Measurements from ENCODE around the gene TLR5.

Gene TLR5

GRCh38 chr1:223137455-223138085 lies 5.5 kb downstream of the TLR5 start:
- no peaks in the 10 kb centered on the region for H3F3A ChIP-seq (ENCODE audit: insufficient read depth, low read length)
- no peak overlapping the region for H2AFZ ChIP-seq (ENCODE audit: low read length)
- H3K4me3 ChIP-seq (ENCODE audit: low read depth, low read length, poor library complexity, severe bottlenecking) = no peak overlapping the region
- no peak overlapping the region for H3K9ac ChIP-seq (ENCODE audit: low read length)
- no peak overlapping the region for H3K4me2 ChIP-seq (ENCODE audit: low read length)
- TF ChIP-seq EZH2 (IDR thresholded peaks at IDR 0.05; ENCODE audit: borderline replicate concordance, low read length) = no peak
- TF ChIP-seq CTCF (IDR thresholded peaks at IDR 0.05; ENCODE audit: low read length) = no peak
- no peaks in the 10 kb centered on the region for H3K4me1 ChIP-seq (ENCODE audit: insufficient read depth, low read length, severe bottlenecking)
- H3K9me2 ChIP-seq (ENCODE audit: low read depth, low read length) = no peaks in the 10 kb centered on the region
- H3K27me3 ChIP-seq (ENCODE audit: insufficient read depth, low read length) = peaks cover 10% of the 10 kb centered on the region
- H3K79me2 ChIP-seq (ENCODE audit: insufficient read depth, low read length) = no peaks in the 10 kb centered on the region
- no peak overlapping the region for H3K27ac ChIP-seq (ENCODE audit: low read depth, low read length, poor library complexity, severe bottlenecking)
- H3K36me3 ChIP-seq (ENCODE audit: insufficient read depth, low read length) = no peaks in the 10 kb centered on the region
- no peaks in the 10 kb centered on the region for H4K20me1 ChIP-seq (ENCODE audit: insufficient read depth, low read length)
- H3K9me3 ChIP-seq (ENCODE audit: low read length) = no peaks in the 10 kb centered on the region

- Histone ChIP-seq H4K20me1 (ENCODE audit: insufficient read depth, low read length) (no peaks in the 10 kb centered on the region), H2AFZ (ENCODE audit: low read length) (no peak overlapping the region), H3K9ac (ENCODE audit: low read length) (no peak overlapping the region), H3K79me2 (ENCODE audit: insufficient read depth, low read length) (no peaks in the 10 kb centered on the region), H3K4me3 (ENCODE audit: low read depth, low read length, poor library complexity, severe bottlenecking) (no peak overlapping the region), H3K9me2 (ENCODE audit: low read depth, low read length) (no peaks in the 10 kb centered on the region), H3K36me3 (ENCODE audit: insufficient read depth, low read length) (no peaks in the 10 kb centered on the region), H3K9me3 (ENCODE audit: low read length) (no peaks in the 10 kb centered on the region), H3K27me3 (ENCODE audit: insufficient read depth, low read length) (peaks cover 4% of the 10 kb centered on the region), H3F3A (ENCODE audit: insufficient read depth, low read length) (no peaks in the 10 kb centered on the region), H3K4me2 (ENCODE audit: low read length) (no peak overlapping the region), H3K27ac (ENCODE audit: low read depth, low read length, poor library complexity, severe bottlenecking) (no peak overlapping the region), H3K4me1 (ENCODE audit: insufficient read depth, low read length, severe bottlenecking) (no peaks in the 10 kb centered on the region)
- TF ChIP-seq EZH2 (IDR thresholded peaks at IDR 0.05; ENCODE audit: borderline replicate concordance, low read length) (no peak), CTCF (IDR thresholded peaks at IDR 0.05; ENCODE audit: low read length) (no peak)
These were observed 7.0 kb downstream of the TLR5 start for GRCh38 chr1:223136086-223136485.

DNA sequence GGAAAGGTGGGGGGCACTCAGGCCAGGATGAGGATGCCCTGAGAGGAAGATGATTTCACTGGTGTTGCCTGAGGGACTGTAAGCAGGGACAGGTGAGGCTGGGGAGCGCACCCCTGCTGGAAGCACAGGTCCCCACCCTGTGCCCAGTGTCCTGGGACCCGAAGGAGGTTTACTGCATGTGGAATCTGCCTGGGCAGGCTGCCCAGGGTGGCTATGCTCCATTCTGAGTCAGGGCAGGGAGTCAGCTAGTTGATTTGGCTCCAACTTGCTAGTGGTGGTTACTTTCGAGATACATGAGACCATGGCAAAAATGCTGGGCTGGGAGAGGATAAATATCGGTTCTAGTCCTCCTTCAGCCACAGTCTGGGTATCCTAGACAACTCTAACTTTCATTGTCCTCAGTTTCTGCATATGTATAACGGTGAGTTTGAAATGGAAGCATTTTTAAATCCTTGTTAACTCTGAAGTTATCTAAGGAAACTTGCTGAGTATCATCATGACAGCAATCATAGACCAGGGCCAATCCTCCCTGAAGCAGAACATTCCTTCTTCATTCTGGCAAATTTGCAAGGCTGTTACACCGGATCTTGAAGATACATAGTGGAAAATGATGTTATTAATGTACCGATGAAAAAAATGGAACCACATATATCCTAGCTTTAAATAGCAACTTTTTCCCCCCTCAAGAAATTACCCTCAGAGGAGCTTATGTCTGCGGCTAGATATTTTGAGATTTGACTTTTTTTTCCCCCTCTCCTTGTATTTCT lies 7.7 kb downstream of the TLR5 start:
- H3F3A ChIP-seq (ENCODE audit: insufficient read depth, low read length) = no peaks in the 10 kb centered on the region
- no peak for TF ChIP-seq EZH2 (IDR thresholded peaks at IDR 0.05; ENCODE audit: borderline replicate concordance, low read length)
- H3K27ac ChIP-seq (ENCODE audit: low read depth, low read length, poor library complexity, severe bottlenecking) = no peak overlapping the region
- no peak overlapping the region for H3K9ac ChIP-seq (ENCODE audit: low read length)
- no peaks in the 10 kb centered on the region for H3K36me3 ChIP-seq (ENCODE audit: insufficient read depth, low read length)
- H4K20me1 ChIP-seq (ENCODE audit: insufficient read depth, low read length) = no peaks in the 10 kb centered on the region
- H3K4me1 ChIP-seq (ENCODE audit: insufficient read depth, low read length, severe bottlenecking) = no peaks in the 10 kb centered on the region
- peaks cover 4% of the 10 kb centered on the region for H3K27me3 ChIP-seq (ENCODE audit: insufficient read depth, low read length)
- H3K4me3 ChIP-seq (ENCODE audit: low read depth, low read length, poor library complexity, severe bottlenecking) = no peak overlapping the region
- no peaks in the 10 kb centered on the region for H3K9me2 ChIP-seq (ENCODE audit: low read depth, low read length)
- H3K9me3 ChIP-seq (ENCODE audit: low read length) = no peaks in the 10 kb centered on the region
- no peaks in the 10 kb centered on the region for H3K79me2 ChIP-seq (ENCODE audit: insufficient read depth, low read length)
- no peak overlapping the region for H2AFZ ChIP-seq (ENCODE audit: low read length)
- H3K4me2 ChIP-seq (ENCODE audit: low read length) = no peak overlapping the region

Measured in OCI-LY1 (cell line).